AG08396 (cell line): Measurements from ENCODE around the gene MCTP2.

Experiments
- DNase-seq: peaks from one replicate; pipeline ENCODE4 v3.0.0; 2012; ENCODE audit warnings: low spot score, mixed read lengths

The MCTP2 gene

DNA sequence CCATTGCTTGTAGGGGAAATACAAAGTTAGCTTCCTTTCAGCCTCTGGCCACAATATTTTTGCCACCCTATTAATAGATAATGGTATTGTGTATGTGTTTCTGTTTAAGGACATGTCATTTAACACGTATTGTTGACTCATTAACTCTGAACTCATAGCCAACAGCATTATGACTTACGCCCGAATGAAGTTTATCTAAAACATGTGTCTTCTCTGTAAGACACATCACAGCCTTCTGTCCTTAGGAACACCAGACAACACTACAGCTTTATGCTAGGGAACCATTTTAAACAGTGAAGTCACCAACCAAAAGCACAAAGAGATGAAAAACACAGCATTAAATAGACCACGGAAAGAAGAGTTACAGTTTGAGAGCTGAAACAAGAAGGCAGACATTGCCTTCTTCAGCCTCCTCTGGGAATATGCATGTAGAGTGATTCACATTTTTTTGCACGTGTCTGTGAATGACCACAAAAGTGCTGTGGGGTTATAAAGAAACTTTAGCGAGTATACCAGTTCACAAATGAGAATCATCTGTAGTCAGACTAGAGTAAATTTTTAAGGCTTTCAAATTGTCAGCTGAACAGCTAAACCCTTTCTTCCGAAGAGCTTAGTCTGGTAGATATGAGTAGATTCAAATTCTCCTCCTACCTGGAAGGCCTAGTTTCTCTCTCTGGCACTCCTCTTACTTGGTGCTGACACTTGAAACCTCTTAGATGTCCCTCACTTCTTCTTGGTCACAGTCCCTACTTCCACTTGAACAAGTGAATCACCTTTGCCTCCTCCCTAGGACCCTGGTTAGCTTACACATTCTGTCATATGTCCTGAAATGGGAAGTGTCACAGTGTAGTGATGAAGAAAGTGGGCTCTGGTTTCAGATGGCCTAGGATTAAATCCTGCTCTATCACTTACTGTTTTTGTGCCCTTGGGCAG lies 32.2 kb downstream of the MCTP2 start:
- no peak for DNase-seq

GRCh38 chr15:94265009-94265408 lies 33.6 kb downstream of the MCTP2 start:
- DNase-seq: no peak

GRCh38 chr15:94265982-94266381 lies 34.6 kb downstream of the MCTP2 start:
- DNase-seq: no peak

- DNase-seq: no peak
Observed at GRCh38 chr15:94266789-94267188, 35.4 kb downstream of the MCTP2 start.

DNA sequence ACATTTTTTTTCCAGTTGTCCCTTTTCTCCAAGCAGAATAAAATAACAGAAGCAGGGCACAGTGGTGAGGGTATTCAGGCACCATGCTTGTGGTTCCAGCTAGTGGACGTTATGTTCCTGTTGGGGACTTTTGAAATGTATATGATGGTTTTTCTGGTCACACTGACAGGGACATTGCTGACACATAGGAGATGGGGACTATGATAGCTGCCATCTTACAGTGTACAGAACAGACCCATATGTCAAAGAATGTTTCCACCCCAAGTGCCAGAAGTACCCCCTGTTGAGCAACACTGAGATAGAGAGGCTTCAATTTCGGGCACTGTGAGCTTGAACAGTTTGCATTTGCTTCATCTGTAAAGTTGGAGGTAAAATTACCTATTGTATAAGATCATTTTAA lies 38.6 kb downstream of the MCTP2 start:
- DNase-seq: no peak

GRCh38 chr15:94270570-94270969 lies 39.2 kb downstream of the MCTP2 start:
- DNase-seq: no peak

DNA sequence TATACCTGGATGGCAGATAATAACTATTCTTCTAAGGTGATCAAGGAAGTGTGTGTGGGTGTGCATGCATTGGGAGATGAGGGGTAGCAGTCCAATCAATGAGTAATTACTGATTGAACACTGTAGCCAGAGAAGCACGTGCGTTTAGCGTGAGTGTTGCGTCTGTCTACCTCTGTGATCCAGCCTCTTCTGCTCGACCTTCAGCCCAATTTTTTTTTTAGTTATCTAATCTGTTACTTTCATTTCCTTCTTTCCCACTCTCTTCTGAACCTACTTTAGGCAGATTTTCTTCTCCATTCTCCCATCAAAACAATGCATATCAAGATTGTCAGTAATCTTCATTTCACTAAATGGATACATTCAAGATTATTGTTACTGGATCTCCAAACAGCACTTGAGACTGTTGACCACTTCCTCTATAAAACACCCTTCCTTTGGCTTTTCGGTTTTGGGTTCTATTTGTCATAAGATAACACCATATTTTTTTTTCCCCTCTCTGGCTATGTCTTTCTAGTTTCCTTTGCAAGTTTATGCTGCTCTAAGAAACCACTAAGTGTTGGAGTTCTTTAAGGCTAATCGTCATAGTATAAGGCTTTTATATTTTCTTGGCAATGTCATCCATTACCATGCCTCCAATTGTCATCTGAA lies 41.0 kb downstream of the MCTP2 start:
- DNase-seq: no peak

GRCh38 chr15:94273826-94274225 lies 42.5 kb downstream of the MCTP2 start:
- DNase-seq: no peak

- DNase-seq: no peak
Observed at GRCh38 chr15:94274745-94275144, 43.4 kb downstream of the MCTP2 start.

DNA sequence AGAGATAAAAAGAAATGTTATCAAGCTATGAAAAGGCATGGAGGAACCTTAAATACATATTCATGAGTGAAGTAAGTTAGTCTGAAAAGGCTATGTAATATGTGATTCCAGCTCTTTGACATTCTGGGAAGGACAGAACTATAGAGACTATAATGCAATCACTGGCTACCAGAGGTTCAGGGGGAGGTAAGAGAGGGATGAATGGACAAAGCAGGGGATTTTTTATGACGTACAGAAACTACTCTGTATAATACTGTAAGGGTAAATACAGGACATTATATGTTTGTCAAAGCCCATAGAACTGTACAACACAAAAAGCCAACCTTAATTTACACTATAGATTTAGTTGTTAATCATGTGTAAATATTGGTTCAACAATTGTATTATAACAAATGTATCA lies 46.1 kb downstream of the MCTP2 start:
- DNase-seq: no peak

DNA sequence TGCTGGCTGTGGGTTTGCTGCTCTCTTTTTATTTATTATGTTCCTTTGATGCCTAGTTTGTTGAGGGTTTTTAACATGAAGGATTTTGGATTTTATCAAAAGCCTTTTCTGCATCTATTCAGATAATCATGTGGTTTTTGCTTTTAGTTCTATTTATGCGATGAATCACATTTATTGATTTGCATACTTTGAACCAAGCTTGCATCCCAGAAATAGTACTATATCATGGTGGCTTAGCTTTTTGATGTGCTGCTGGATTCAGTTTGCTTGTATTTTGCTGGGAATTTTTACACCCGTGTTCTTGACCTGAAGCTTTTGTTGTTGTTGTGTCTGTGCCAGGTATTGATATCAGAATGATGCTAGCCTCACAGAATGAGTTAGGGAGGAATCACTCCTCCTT lies 48.4 kb downstream of the MCTP2 start:
- no peak for DNase-seq

DNA sequence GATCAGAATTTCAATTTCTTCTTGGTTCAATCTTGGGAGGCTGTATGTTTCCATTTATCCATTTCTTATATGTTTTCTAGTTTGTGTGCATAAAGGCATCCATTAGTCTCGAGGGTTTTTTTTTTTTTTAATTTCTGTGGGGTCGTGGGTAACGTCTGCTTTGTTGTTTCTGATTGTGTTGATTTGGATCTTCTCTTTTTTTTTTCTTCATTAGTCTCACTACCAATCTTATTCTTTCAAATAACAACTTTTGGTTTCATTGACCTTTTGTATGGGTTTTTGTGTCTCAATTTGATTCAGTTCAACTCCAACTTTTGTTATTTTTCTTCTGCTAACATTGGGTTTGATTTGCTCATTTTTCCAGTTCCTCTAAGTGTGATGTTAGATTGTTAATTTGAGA lies 48.9 kb downstream of the MCTP2 start:
- no peak for DNase-seq

DNA sequence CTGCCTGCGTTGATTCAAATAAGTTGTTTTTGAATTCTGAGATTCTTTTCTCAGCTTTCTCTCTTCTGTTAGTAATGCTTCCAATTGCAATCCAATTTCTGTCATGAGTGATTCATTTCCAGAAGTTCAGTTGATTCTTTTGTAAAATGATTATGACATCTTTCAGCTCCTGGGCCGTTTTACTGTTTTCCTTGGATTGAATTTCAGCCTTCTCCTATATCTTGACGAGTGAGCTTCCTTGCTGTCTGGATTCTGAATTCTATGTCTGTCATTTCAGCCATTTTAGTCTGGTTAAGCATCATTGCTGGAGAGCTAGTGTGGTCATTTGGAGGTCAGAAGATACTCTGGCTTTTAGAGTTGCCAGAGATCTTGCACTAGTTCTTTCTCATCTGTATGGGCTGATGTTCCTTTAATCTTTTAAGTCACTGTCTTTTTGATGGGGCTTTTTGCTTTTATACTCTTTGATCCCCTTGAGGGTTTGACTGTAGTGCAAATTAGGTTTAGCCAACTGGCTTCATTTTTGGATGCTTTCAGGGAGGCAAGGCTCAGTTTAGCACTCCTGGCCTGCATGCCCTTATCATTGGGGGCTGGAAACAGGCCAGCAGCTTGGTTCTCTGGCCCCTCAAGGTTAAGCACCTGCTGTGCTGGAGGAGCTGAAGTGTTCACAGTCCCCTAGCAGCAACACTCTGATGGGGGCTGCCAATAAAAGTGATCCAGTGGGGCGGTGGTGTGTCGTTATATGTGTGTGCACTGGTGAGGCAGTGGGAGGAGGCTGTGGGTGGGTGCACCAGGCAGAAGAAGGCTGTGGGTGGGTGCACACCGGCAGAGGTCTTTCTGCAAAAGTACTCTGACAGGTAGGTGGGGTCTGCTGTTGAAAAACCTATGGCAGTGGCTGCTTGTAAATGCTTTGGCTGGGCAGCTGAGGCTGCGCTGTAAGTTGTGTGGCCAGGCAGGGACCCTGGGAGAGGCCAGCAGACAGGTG lies 51.2 kb downstream of the MCTP2 start:
- no peak for DNase-seq

DNA sequence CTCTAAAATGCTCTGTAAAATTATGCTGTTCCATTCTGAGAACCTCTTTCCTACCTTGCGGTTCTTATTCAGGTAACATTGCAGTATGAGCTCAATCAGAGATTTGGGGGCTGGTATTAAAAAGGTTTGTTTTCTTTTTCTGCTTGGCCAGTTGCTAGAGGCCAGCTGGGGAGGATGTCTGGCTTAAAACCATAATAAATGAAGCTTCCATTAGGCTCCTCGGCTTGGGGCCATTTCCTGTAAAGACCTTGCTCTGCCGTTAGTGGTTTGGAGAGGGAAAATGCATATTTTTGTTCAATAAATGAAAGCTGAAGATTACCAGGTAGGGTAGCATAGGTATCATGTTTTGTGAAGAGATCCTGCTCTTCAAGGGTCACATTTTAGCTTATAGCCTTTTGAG lies 55.2 kb downstream of the MCTP2 start:
- DNase-seq: no peak

- DNase-seq: no peak
Observed at GRCh38 chr15:94287794-94288246, 56.5 kb downstream of the MCTP2 start.

DNA sequence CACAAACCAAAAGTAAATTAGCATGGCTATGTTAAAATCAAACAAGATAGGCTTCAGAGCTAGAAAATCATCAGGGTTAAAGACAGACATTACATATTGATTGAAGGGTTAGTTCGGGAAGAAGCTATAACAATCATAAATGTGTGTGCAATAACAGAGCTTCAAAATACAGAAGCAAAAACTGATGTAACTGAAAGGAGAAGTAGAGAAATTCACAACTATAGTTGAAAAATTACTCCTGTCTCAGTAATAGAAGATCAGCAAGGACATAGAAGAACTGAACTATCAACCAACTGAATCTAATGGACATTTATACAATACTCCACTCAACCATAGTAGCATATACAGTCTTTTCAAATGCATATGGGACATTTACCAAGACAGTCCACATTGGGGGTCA lies 59.4 kb downstream of the MCTP2 start:
- DNase-seq: no peak

DNA sequence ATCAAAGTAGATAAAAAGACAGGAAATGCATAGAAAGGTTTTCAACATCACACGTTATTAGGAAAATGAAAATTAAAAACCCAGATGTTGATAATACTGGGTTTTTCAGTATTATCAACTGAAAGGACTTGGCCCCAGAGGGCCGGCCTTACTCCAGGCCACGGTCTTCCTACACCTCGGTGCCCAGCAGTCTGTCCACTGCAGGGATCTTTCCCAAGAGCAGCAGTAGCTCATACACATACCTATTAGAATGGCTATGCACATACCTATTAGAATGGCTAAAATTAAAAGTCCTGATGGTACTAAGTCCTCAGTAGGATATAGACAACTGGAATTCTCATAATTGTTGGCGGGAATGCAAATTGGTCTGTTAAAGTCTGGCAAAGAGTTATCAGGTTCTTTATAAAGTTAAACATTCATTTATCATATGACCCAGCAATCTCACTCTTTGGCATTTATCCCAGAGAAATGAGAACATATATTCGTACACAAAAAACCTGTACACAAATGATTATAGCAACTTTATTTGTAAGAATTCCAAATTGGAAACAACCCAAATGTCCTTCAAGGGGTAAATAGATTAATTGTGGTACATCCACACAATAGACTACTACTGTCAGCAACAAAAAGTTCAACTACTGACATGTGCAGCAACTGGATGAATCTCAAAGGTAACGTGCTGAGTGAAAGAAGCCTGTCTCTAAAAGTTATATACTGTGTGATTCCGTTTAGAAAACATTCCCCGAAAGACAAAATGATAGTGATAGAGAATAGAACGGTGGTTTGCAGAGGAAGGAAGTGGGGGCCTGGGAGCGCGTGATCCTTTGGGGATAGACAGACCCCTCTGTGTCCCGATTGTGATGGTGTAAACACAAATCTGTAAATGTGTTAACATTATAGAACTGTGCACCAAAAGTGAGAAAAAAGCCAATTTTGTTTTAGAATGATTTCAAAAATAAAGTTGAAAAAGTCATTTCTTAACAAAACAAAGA lies 62.3 kb downstream of the MCTP2 start:
- DNase-seq: no peak

GRCh38 chr15:94294556-94294955 lies 63.2 kb downstream of the MCTP2 start:
- DNase-seq: peak; percentile 21

- no peak for DNase-seq
Observed at GRCh38 chr15:94295275-94295674, 63.9 kb downstream of the MCTP2 start.

- DNase-seq: no peak
Observed at GRCh38 chr15:94296717-94297116, 65.4 kb downstream of the MCTP2 start.

- DNase-seq: no peak
Observed at GRCh38 chr15:94297558-94297957, 66.2 kb downstream of the MCTP2 start.
